GM13976 (cell line): ENCODE results near the gene TMOD2.
A peak's percentile ranks its signal among the peaks of the same experiment; 100 is the strongest.

Experiments
- DNase-seq: peaks from one replicate; pipeline ENCODE4 v3.0.0; 2012; ENCODE audit warnings: low spot score
- CTCF ChIP-seq: IDR thresholded peaks from 2 replicates; pipeline ENCODE4 v1.5.1; 2012; ENCODE audit warnings: borderline replicate concordance, mild to moderate bottlenecking; ENCODE audit not compliant: insufficient read depth; ENCODE audit errors: extremely low read depth, missing control alignments, control extremely low read depth
- in situ Hi-C: fragments of 300-500 bp; cut with MboI; formaldehyde crosslinking; loops from one replicate; pipeline ENCODE4 v1.12.0; 2022; ENCODE audit warnings: low sequenced_read_pairs, mixed read lengths, inconsistent platforms; ENCODE audit not compliant: unreplicated experiment

The TMOD2 gene

GRCh38 chr15:51735228-51736010 is 16.0 kb upstream of the TMOD2 start:
- in situ Hi-C loops = no loop called here
- TF ChIP-seq CTCF = peak; percentile 33
- no peak for DNase-seq

GRCh38 chr15:51736069-51736468 is 15.3 kb upstream of the TMOD2 start:
- TF ChIP-seq CTCF = no peak
- in situ Hi-C loops = no loop called here
- DNase-seq = no peak

- TF ChIP-seq CTCF = no peak
- peak; percentile 57 for DNase-seq
- in situ Hi-C loops = no loop called here
Observed at GRCh38 chr15:51736751-51737521, 14.5 kb upstream of the TMOD2 start.

GRCh38 chr15:51737522-51738305 is 13.7 kb upstream of the TMOD2 start, which contains the start of gene LYSMD2:
TSS of gene LYSMD2 (minus strand) at chr15:51737655. CDS start at chr15:51737622, 33 bp downstream.
- in situ Hi-C loops = no loop called here
- no peak for TF ChIP-seq CTCF
- peak; percentile 79 for DNase-seq

- in situ Hi-C loops = no loop called here
- DNase-seq = no peak
- no peak for TF ChIP-seq CTCF
Observed at GRCh38 chr15:51738553-51738952, 12.8 kb upstream of the TMOD2 start.

- no peak for DNase-seq
Observed at GRCh38 chr15:51739061-51739712, 12.2 kb upstream of the TMOD2 start.

More at GRCh38 chr15:51739061-51739712, 12.2 kb upstream of the TMOD2 start:
- no peak for TF ChIP-seq CTCF
- in situ Hi-C loops = no loop called here
